ENCODE data around the gene SPATC1L.

Gene SPATC1L

GRCh38 chr21:46183910-46184624 lies at the start of gene SPATC1L:
Gene SPATC1L, minus strand, starts transcription at chr21:46184459. Its CDS starts 1,643 bp downstream, at chr21:46182816.
- no peak for TF ChIP-seq CTCF (conservative IDR thresholded peaks at IDR 0.05)
- H3K27ac ChIP-seq: peak within 1 kb of the TSS; percentile 55; the same call in 1 of the 2 replicates

GRCh38 chr21:46229923-46230260 lies 45.6 kb upstream of the SPATC1L start:
- TF ChIP-seq CTCF (conservative IDR thresholded peaks at IDR 0.05): no peak
- H3K27ac ChIP-seq: peak overlapping the region; percentile 93

GRCh38 chr21:46229133-46229922 lies 45.1 kb upstream of the SPATC1L start:
- H3K27ac ChIP-seq: peak overlapping the region; percentile 93
- TF ChIP-seq CTCF (conservative IDR thresholded peaks at IDR 0.05): peak; percentile 80

- peak within 1 kb of the TSS; percentile 93 for H3K27ac ChIP-seq
- no peak for TF ChIP-seq CTCF (conservative IDR thresholded peaks at IDR 0.05)
These were observed 44.2 kb upstream of the SPATC1L start, which contains the start of gene LSS for GRCh38 chr21:46228345-46229051. Gene LSS, minus strand, starts transcription at chr21:46228774. Its CDS starts 29 bp downstream, at chr21:46228745.

GRCh38 chr21:46227811-46228344 lies 43.6 kb upstream of the SPATC1L start:
- H3K27ac ChIP-seq: peak overlapping the region; percentile 90
- no peak for TF ChIP-seq CTCF (conservative IDR thresholded peaks at IDR 0.05)

GRCh38 chr21:46226920-46227599 lies 42.8 kb upstream of the SPATC1L start:
- no peak for TF ChIP-seq CTCF (conservative IDR thresholded peaks at IDR 0.05)
- H3K27ac ChIP-seq: peak overlapping the region; percentile 90
